HCT116 (cell line): ENCODE data around the gene SERAC1. TPM values are rescaled to one million over a fixed set of nuclear protein-coding genes. Genes with fewer than 3 reads are reported as not detected.

Experiments
- ATAC-seq: fragments of 200-7000 bp; cut with Tn5 transposase; 2 replicates; pipeline ENCODE4 v1.9.1; 2020; ENCODE audit warnings: mild to moderate bottlenecking, moderate library complexity
- BruUV-seq: library from RNA; stranded (reverse); fragments of 400-500 nt; replicated peaks from 2 replicates; lab custom pipeline; 2021; lab: Mats Ljungman, UMichigan
- CTCF ChIA-PET: fragments of 300-600 bp; sonication (Branson Sonifier 250); formaldehyde crosslinking; loops from one replicate; lab custom pipeline; 2021; ENCODE audit warnings: antibody characterized with exemption; lab: Charles Lee
- POLR2A ChIA-PET: fragments of 300-600, 350-600 bp; sonication (Branson Sonifier 250); formaldehyde crosslinking; loops from one replicate; lab custom pipeline; 2021; ENCODE audit warnings: antibody characterized with exemption; lab: Charles Lee
- RAD21 ChIA-PET, 2 experiments: fragments of 300-600 bp; sonication (Branson Sonifier 250); formaldehyde crosslinking; loops; one replicate each; lab custom pipeline; 2023; ENCODE audit warnings: low total read pairs in 2 of 2; ENCODE audit not compliant: uncharacterized antibody in 2 of 2, unreplicated experiment in 2 of 2, low non-redundant PET in 1 of 2; lab: Charles Lee
- DNase-seq: peaks from one replicate; pipeline ENCODE4 v3.0.0-alpha.2; 2010; ENCODE audit warnings: low read depth, low spot score
- H2AFZ ChIP-seq: fragments of 200-600 bp; shearing (Covaris generic), sonication (generic); 2 replicates; pipeline ENCODE4 v1.6.1; 2017; ENCODE audit warnings: low read depth, mixed run types, mixed read lengths, antibody characterized with exemption, low read length; ENCODE audit not compliant: poor library complexity, severe bottlenecking
- H3K27ac ChIP-seq: 2 replicates; pipeline ENCODE4 v1.5.1; 2012; ENCODE audit warnings: low read depth, low read length
- H3K27me3 ChIP-seq: fragments of 200-600 bp; sonication (generic); 2 replicates; pipeline ENCODE4 v1.6.1; 2016; ENCODE audit warnings: mixed run types, low read length, mixed read lengths; ENCODE audit not compliant: insufficient read depth
- H3K36me3 ChIP-seq, 2 experiments: fragments of 200-500 bp in 1 of 2; fragments of 200-600 bp in 1 of 2; sonication (Bioruptor generic) in 1 of 2; sonication (generic) in 1 of 2; 2 replicates each; pipeline versions ENCODE4 v1.5.1 to v1.6.1; 2014 to 2016; ENCODE audit warnings: low read length in 2 of 2, inconsistent platforms in 1 of 2, mixed read lengths in 1 of 2, mixed run types in 1 of 2; ENCODE audit not compliant: insufficient read depth in 2 of 2, control insufficient read depth in 1 of 2
- H3K4me1 ChIP-seq, 2 experiments: fragments of 200-600 bp in 1 of 2; sonication (generic) in 1 of 2; 2 replicates each; pipeline versions ENCODE4 v1.5.1 to v1.6.1; 2012 to 2017; ENCODE audit warnings: low read length in 2 of 2, inconsistent platforms in 1 of 2, mild to moderate bottlenecking in 1 of 2, mixed read lengths in 1 of 2, mixed run types in 1 of 2, moderate library complexity in 1 of 2; ENCODE audit not compliant: insufficient read depth in 2 of 2, control insufficient read depth in 1 of 2
- H3K4me2 ChIP-seq: fragments of 200-600 bp; sonication (generic); 2 replicates; pipeline ENCODE4 v1.6.1; 2017; ENCODE audit warnings: mixed run types, low read length, mixed read lengths
- H3K4me3 ChIP-seq, 2 experiments: fragments of 200-600 bp in 1 of 2; sonication (generic) in 1 of 2; replicated peaks in 1 of 2; 2 replicates each; pipeline ENCODE4 v1.5.1; 2011 to 2016; ENCODE audit warnings: low read length in 2 of 2, control low read depth in 1 of 2, low read depth in 1 of 2, mild to moderate bottlenecking in 1 of 2, mixed read lengths in 1 of 2, mixed run types in 1 of 2
- H3K79me2 ChIP-seq: fragments of 200-600 bp; sonication (generic); 2 replicates; pipeline ENCODE4 v1.6.1; 2017; ENCODE audit warnings: mild to moderate bottlenecking, mixed run types, low read length, moderate library complexity, mixed read lengths; ENCODE audit not compliant: insufficient read depth
- H3K9ac ChIP-seq: fragments of 200-600 bp; sonication (generic); 2 replicates; pipeline ENCODE4 v1.6.1; 2016; ENCODE audit warnings: low read length, mixed read lengths
- H3K9me2 ChIP-seq: fragments of 200-600 bp; sonication (generic), shearing (Covaris generic); 2 replicates; pipeline ENCODE4 v1.6.1; 2017; ENCODE audit warnings: mixed run types, mild to moderate bottlenecking, moderate library complexity; ENCODE audit not compliant: insufficient read depth
- H3K9me3 ChIP-seq, 2 experiments: fragments of 200-500 bp in 1 of 2; fragments of 200-600 bp in 1 of 2; sonication (Bioruptor generic) in 1 of 2; sonication (generic) in 1 of 2; 2 replicates each; pipeline ENCODE4 v1.6.1; 2014 to 2017; ENCODE audit warnings: low read length in 2 of 2, mixed read lengths in 2 of 2, inconsistent platforms in 1 of 2, low read depth in 1 of 2, mild to moderate bottlenecking in 1 of 2, mixed run types in 1 of 2, moderate library complexity in 1 of 2; ENCODE audit not compliant: control insufficient read depth in 1 of 2, insufficient read depth in 1 of 2
- H4K20me1 ChIP-seq: fragments of 200-600 bp; sonication (generic), shearing (Covaris generic); 2 replicates; pipeline ENCODE4 v1.6.1; 2017; ENCODE audit warnings: mixed run types, mild to moderate bottlenecking, moderate library complexity; ENCODE audit not compliant: insufficient read depth
- EZH2phosphoT487 ChIP-seq: fragments of 200-600 bp; IDR thresholded peaks from 2 replicates; pipeline ENCODE4 v1.6.1; 2018; ENCODE audit warnings: antibody characterized with exemption, borderline replicate concordance
- FOSL1 ChIP-seq: IDR thresholded peaks from 2 replicates; pipeline ENCODE4 v1.6.1; 2012; ENCODE audit warnings: low read depth
- SP1 ChIP-seq: IDR thresholded peaks from 2 replicates; pipeline ENCODE4 v1.6.1; 2012; ENCODE audit warnings: low read depth
- SRF ChIP-seq: IDR thresholded peaks from 2 replicates; pipeline ENCODE4 v1.6.1; 2012; ENCODE audit warnings: low read depth
- TCF7L2 ChIP-seq: IDR thresholded peaks from 2 replicates; pipeline ENCODE4 v1.7.0; 2011; ENCODE audit warnings: borderline replicate concordance, inconsistent platforms; ENCODE audit not compliant: insufficient read depth, insufficient read length; ENCODE audit errors: extremely low read depth
- YY1 ChIP-seq: IDR thresholded peaks from 2 replicates; pipeline ENCODE4 v1.6.1; 2011; ENCODE audit warnings: low read length, low read depth, moderate library complexity, mild to moderate bottlenecking; ENCODE audit not compliant: insufficient replicate concordance; ENCODE audit errors: extremely low read depth
- ZBTB33 ChIP-seq: IDR thresholded peaks from 2 replicates; pipeline ENCODE4 v1.6.1; 2011; ENCODE audit warnings: mild to moderate bottlenecking, low read length, moderate library complexity; ENCODE audit not compliant: insufficient replicate concordance; ENCODE audit errors: extremely low read depth
- ZNF274 ChIP-seq: fragments of 200-500 bp; sonication (Bioruptor generic); IDR thresholded peaks from 2 replicates; pipeline ENCODE4 v1.6.1; 2014; ENCODE audit warnings: mild to moderate bottlenecking, low read depth, low read length, inconsistent platforms
- intact Hi-C: fragments of 100-400 bp; cut with micrococcal nuclease; formaldehyde crosslinking; loops from 2 replicates; pipeline ENCODE4 v1.10.0; 2022
- total RNA-seq: library from RNA; stranded (reverse); gene quantifications from one replicate; pipeline ENCODE4 v1.2.1, GENCODE V29; 2021; ENCODE audit not compliant: unreplicated experiment
- TF ChIP-seq, protein P1 (sequence below), 3 experiments: fragments of 200-600 bp in 1 of 3; sonication (generic) in 1 of 3; IDR thresholded peaks in 2 of 3; conservative IDR thresholded peaks in 1 of 3; 2 replicates each; pipeline ENCODE4 v1.5.1; 2012 to 2017; ENCODE audit warnings: low read depth in 2 of 3, low read length in 2 of 3, antibody characterized with exemption in 1 of 3, borderline replicate concordance in 1 of 3, control low read depth in 1 of 3, mild to moderate bottlenecking in 1 of 3, mixed read lengths in 1 of 3, mixed run types in 1 of 3, moderate library complexity in 1 of 3; ENCODE audit not compliant: insufficient read depth in 1 of 3
- TF ChIP-seq, protein P2 (sequence below): IDR thresholded peaks from 2 replicates; pipeline ENCODE4 v1.6.1; 2012

The SERAC1 gene
- total RNA-seq, 1 experiment from 2014 or later = 7.6 TPM

DNA sequence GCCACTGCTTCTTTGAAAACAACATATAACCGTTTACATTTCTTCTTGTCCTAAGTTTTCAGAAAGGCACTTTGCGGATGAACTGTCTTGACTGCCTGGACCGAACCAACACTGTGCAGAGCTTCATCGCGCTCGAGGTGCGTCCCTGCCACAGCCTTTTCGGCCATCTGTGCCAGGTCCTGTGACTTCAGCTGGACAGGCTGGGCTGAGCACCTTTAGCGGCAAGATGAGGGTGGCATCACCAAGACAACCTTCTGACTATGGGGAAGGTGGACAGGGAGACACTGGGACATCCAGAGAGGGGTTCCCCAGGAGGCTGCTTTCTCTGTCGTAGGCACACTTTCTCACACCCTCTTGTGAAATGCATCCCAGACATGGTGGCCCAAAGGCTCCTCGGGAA, 104.3 kb downstream of the SERAC1 start:
- Histone ChIP-seq H3K9me3 (no peaks in the 10 kb centered on the region), H3K79me2 (no peaks in the 10 kb centered on the region), H3K9me2 (no peaks in the 10 kb centered on the region), H3K9ac (no peak overlapping the region), H3K4me3 (no peak overlapping the region), H3K27me3 (no peaks in the 10 kb centered on the region), H3K36me3 (peaks cover 0 to 11% of the 10 kb centered on the region in 2 experiments; a peak in 2 of 4 replicates), H3K27ac (no peak overlapping the region), H3K4me2 (no peak overlapping the region), H3K4me1 (peaks cover 43 to 51% of the 10 kb centered on the region in 2 experiments), H2AFZ (no peak overlapping the region), H4K20me1 (no peaks in the 10 kb centered on the region)
- CTCF ChIA-PET = interaction anchor here (3.5 kb wide), 1 partner anchor 7 kb away, joined by 18 read pairs; no protein-coding TSS in a partner anchor
- BruUV-seq = no TSS peak
- intact Hi-C loops = no loop called here
- DNase-seq = no peak
- POLR2A ChIA-PET = no interaction called here
- no peak for ATAC-seq
- RAD21 ChIA-PET = no interaction called here
- TF ChIP-seq EZH2phosphoT487 (no peak), SP1 (no peak), ZBTB33 (no peak), ZNF274 (no peak), SRF (no peak), FOSL1 (no peak), TCF7L2 (no peak), YY1 (no peak)
- TF ChIP-seq, protein P1, sequence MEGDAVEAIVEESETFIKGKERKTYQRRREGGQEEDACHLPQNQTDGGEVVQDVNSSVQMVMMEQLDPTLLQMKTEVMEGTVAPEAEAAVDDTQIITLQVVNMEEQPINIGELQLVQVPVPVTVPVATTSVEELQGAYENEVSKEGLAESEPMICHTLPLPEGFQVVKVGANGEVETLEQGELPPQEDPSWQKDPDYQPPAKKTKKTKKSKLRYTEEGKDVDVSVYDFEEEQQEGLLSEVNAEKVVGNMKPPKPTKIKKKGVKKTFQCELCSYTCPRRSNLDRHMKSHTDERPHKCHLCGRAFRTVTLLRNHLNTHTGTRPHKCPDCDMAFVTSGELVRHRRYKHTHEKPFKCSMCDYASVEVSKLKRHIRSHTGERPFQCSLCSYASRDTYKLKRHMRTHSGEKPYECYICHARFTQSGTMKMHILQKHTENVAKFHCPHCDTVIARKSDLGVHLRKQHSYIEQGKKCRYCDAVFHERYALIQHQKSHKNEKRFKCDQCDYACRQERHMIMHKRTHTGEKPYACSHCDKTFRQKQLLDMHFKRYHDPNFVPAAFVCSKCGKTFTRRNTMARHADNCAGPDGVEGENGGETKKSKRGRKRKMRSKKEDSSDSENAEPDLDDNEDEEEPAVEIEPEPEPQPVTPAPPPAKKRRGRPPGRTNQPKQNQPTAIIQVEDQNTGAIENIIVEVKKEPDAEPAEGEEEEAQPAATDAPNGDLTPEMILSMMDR (IDR thresholded peaks at IDR 0.05 in 2 of 3, conservative IDR thresholded peaks at IDR 0.05 in 1 of 3; ENCODE audit: borderline replicate concordance in 1 of 3, insufficient read depth in 1 of 3, low read depth in 2 of 3, low read length in 2 of 3) = no peak
- TF ChIP-seq, protein P2, sequence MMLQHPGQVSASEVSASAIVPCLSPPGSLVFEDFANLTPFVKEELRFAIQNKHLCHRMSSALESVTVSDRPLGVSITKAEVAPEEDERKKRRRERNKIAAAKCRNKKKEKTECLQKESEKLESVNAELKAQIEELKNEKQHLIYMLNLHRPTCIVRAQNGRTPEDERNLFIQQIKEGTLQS = no peak
